PC-3 (cell line): ENCODE measurements around the gene DACT2. TPM values are rescaled to one million over a fixed set of nuclear protein-coding genes. Genes with fewer than 3 reads are reported as not detected.

Experiments used
- ATAC-seq: fragments of 200-7000 bp; cut with Tn5 transposase; 2 replicates; pipeline ENCODE4 v1.9.1; 2020; ENCODE audit warnings: mild to moderate bottlenecking, moderate library complexity
- BruUV-seq: library from RNA; stranded (reverse); fragments of 400-500 nt; replicated peaks from 2 replicates; lab custom pipeline; 2021; lab: Mats Ljungman, UMichigan
- CTCF ChIA-PET: fragments of 300-600 bp; sonication (Branson Sonifier 250); formaldehyde crosslinking; loops from one replicate; lab custom pipeline; 2022; ENCODE audit warnings: antibody characterized with exemption; lab: Charles Lee
- POLR2A ChIA-PET: fragments of 300-600 bp; sonication (Branson Sonifier 250); formaldehyde crosslinking; loops from one replicate; lab custom pipeline; 2022; ENCODE audit warnings: antibody characterized with exemption; ENCODE audit not compliant: unreplicated experiment; lab: Charles Lee
- DNase-seq: peaks from one replicate; pipeline ENCODE4 v3.0.0-alpha.2; 2015
- H2AFZ ChIP-seq: fragments of 300-600 bp; sonication (generic); 2 replicates; pipeline ENCODE4 v1.6.0; 2016; ENCODE audit warnings: antibody characterized with exemption, low read length
- H3F3A ChIP-seq: fragments of 300-600 bp; sonication (generic); one replicate; pipeline ENCODE4 v1.6.0; 2017; ENCODE audit warnings: antibody characterized with exemption, low read length, control low read depth, mild to moderate bottlenecking; ENCODE audit not compliant: unreplicated experiment
- H3K27ac ChIP-seq: fragments of 300-600 bp; sonication (generic); 2 replicates; pipeline ENCODE4 v1.5.1; 2016; ENCODE audit warnings: mild to moderate bottlenecking, low read length
- H3K27me3 ChIP-seq: fragments of 300-600 bp; sonication (generic); 2 replicates; pipeline ENCODE4 v1.6.1; 2016; ENCODE audit warnings: low read length, mixed read lengths
- H3K36me3 ChIP-seq: fragments of 300-600 bp; sonication (generic); 2 replicates; pipeline ENCODE4 v1.6.1; 2016; ENCODE audit warnings: low read depth, mixed run types, low read length, mixed read lengths
- H3K4me1 ChIP-seq: fragments of 300-600 bp; sonication (generic); 2 replicates; pipeline ENCODE4 v1.5.1; 2016; ENCODE audit warnings: low read length; ENCODE audit not compliant: insufficient read depth
- H3K4me2 ChIP-seq: fragments of 300-600 bp; sonication (generic); 2 replicates; pipeline ENCODE4 v1.6.0; 2016; ENCODE audit warnings: low read length
- H3K4me3 ChIP-seq: fragments of 300-600 bp; sonication (generic); 2 replicates; pipeline ENCODE4 v1.5.1; 2016; ENCODE audit warnings: mild to moderate bottlenecking, low read length, mixed read lengths
- H3K79me2 ChIP-seq: fragments of 300-600 bp; sonication (generic); 2 replicates; pipeline ENCODE4 v1.6.1; 2017; ENCODE audit warnings: low read length, mixed read lengths
- H3K9ac ChIP-seq: fragments of 300-600 bp; sonication (generic); 2 replicates; pipeline ENCODE4 v1.6.0; 2016; ENCODE audit warnings: mild to moderate bottlenecking, low read length
- H3K9me2 ChIP-seq: fragments of 300-600 bp; sonication (generic); replicated peaks from 2 replicates; pipeline ENCODE4 v1.6.1; 2016; ENCODE audit warnings: mixed run types, low read length, mixed read lengths
- H3K9me3 ChIP-seq: fragments of 300-600 bp; sonication (generic); 2 replicates; pipeline ENCODE4 v1.6.1; 2016; ENCODE audit warnings: low read length, mixed read lengths
- H4K20me1 ChIP-seq: fragments of 300-600 bp; sonication (generic); 2 replicates; pipeline ENCODE4 v1.6.1; 2016; ENCODE audit warnings: low read length, mixed read lengths
- CTCF ChIP-seq: fragments of 300-600 bp; sonication (generic); conservative IDR thresholded peaks from 2 replicates; pipeline ENCODE4 v1.5.1; 2017; ENCODE audit warnings: antibody characterized with exemption, low read depth, mild to moderate bottlenecking, low read length
- EZH2 ChIP-seq: fragments of 300-600 bp; sonication (generic); IDR thresholded peaks from one replicate; pipeline ENCODE4 v1.6.1; 2017; ENCODE audit warnings: antibody characterized with exemption, mild to moderate bottlenecking, low read length; ENCODE audit not compliant: unreplicated experiment
- EZH2phosphoT487 ChIP-seq: fragments of 300-600 bp; sonication (generic); IDR thresholded peaks from 2 replicates; pipeline ENCODE4 v1.6.1; 2018; ENCODE audit warnings: mild to moderate bottlenecking, antibody characterized with exemption, low read length, borderline replicate concordance
- intact Hi-C: fragments of 100-400 bp; cut with micrococcal nuclease; formaldehyde crosslinking; loops from 2 replicates; pipeline ENCODE4 v1.9.0; 2023
- total RNA-seq: library from RNA; depleted of rRNA; stranded (reverse); fragments of >200 nt; gene quantifications from 2 replicates; pipeline ENCODE4 v1.2.3, GENCODE V29; 2014

The DACT2 gene
- total RNA-seq, 1 experiment from 2014 or later, result not detected

- DNase-seq, result no peak
- Histone ChIP-seq H3K9me2 (no peaks in the 10 kb centered on the region), H3K27ac (no peak overlapping the region), H3K4me1 (no peaks in the 10 kb centered on the region), H3K9me3 (no peaks in the 10 kb centered on the region), H2AFZ (no peak overlapping the region), H3K9ac (no peak overlapping the region), H3K4me2 (no peak overlapping the region), H4K20me1 (no peaks in the 10 kb centered on the region), H3F3A (no peaks in the 10 kb centered on the region), H3K4me3 (no peak overlapping the region), H3K36me3 (no peaks in the 10 kb centered on the region), H3K27me3 (peaks cover 23% of the 10 kb centered on the region; the same call in 1 of the 2 replicates), H3K79me2 (no peaks in the 10 kb centered on the region)
- ChIA-PET POLR2A (no interaction called here), CTCF (no interaction called here)
- no TSS peak for BruUV-seq
- no peak for ATAC-seq
- TF ChIP-seq EZH2 (no peak), EZH2phosphoT487 (no peak), CTCF (no peak)
- intact Hi-C loops, result no loop called here
Measured at GRCh38 chr6:168368066-168368820, 48.7 kb upstream of the DACT2 start.

GRCh38 chr6:168367285-168367751 lies 47.7 kb upstream of the DACT2 start:
- no peaks in the 10 kb centered on the region for H3K4me1 ChIP-seq
- no peak overlapping the region for H3K4me2 ChIP-seq
- POLR2A ChIA-PET, result no interaction called here
- no peaks in the 10 kb centered on the region for H4K20me1 ChIP-seq
- BruUV-seq, result no TSS peak
- no peak for DNase-seq
- H3K9me2 ChIP-seq, result no peaks in the 10 kb centered on the region
- no peak for ATAC-seq
- H3K79me2 ChIP-seq, result no peaks in the 10 kb centered on the region
- H3K9me3 ChIP-seq, result no peaks in the 10 kb centered on the region
- TF ChIP-seq EZH2phosphoT487, result no peak
- TF ChIP-seq CTCF, result no peak
- TF ChIP-seq EZH2, result no peak
- no peak overlapping the region for H3K4me3 ChIP-seq
- intact Hi-C loops, result no loop called here
- no peak overlapping the region for H3K27ac ChIP-seq
- no peaks in the 10 kb centered on the region for H3K36me3 ChIP-seq
- H3F3A ChIP-seq, result no peaks in the 10 kb centered on the region
- CTCF ChIA-PET, result no interaction called here
- no peak overlapping the region for H3K9ac ChIP-seq
- peaks cover 23% of the 10 kb centered on the region; the same call in 1 of the 2 replicates for H3K27me3 ChIP-seq
- no peak overlapping the region for H2AFZ ChIP-seq

GRCh38 chr6:168366473-168366872 lies 46.9 kb upstream of the DACT2 start:
- H3K27me3 ChIP-seq, result peaks cover 23% of the 10 kb centered on the region; the same call in 1 of the 2 replicates
- no peak overlapping the region for H3K9ac ChIP-seq

More at GRCh38 chr6:168366473-168366872, 46.9 kb upstream of the DACT2 start:
- no peak for DNase-seq
- TF ChIP-seq CTCF, result no peak
- no peak for TF ChIP-seq EZH2phosphoT487
- TF ChIP-seq EZH2, result no peak
- Histone ChIP-seq H3K27ac (no peak overlapping the region), H3F3A (no peaks in the 10 kb centered on the region), H3K36me3 (no peaks in the 10 kb centered on the region), H3K9me3 (no peaks in the 10 kb centered on the region), H3K4me3 (no peak overlapping the region), H3K4me2 (no peak overlapping the region), H3K9me2 (no peaks in the 10 kb centered on the region), H3K4me1 (no peaks in the 10 kb centered on the region), H3K79me2 (no peaks in the 10 kb centered on the region), H2AFZ (no peak overlapping the region), H4K20me1 (no peaks in the 10 kb centered on the region)
- POLR2A ChIA-PET, result no interaction called here
- ATAC-seq, result no peak
- intact Hi-C loops, result no loop called here
- CTCF ChIA-PET, result no interaction called here
- no TSS peak for BruUV-seq
